ENCODE data around the gene SEC23A.
"Not testable (repeated sequence)": the region's sequence is repeated elsewhere in the genome, so short reads cannot be mapped to it uniquely, and the experiment has no call there.

The SEC23A gene

GRCh38 chr14:39090548-39091111, 12.4 kb downstream of the SEC23A start:
- no peak for DNase-seq

GRCh38 chr14:39087493-39087892, 15.5 kb downstream of the SEC23A start:
- DNase-seq, result no peak

DNA sequence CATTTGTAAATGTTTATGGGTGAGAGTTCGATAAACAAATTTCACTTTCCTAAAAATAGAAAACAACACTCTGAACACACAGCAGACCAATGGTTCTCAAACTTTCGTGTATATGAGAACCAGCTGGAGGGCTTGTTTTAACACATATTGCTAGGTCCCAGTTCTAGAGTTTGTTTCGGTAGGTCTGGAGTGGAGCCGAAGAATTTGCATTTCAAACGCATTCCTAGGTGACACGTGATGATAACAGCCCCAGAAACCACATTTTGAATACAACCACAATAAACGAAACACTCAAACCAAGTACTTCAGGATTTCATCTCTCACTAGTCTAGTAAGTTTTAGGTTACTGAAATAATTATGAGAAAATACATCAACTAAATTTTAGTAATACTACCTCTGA, 17.1 kb downstream of the SEC23A start:
- DNase-seq, result no peak

- DNase-seq, result no peak
These were observed 19.9 kb downstream of the SEC23A start for GRCh38 chr14:39083127-39083526.

DNA sequence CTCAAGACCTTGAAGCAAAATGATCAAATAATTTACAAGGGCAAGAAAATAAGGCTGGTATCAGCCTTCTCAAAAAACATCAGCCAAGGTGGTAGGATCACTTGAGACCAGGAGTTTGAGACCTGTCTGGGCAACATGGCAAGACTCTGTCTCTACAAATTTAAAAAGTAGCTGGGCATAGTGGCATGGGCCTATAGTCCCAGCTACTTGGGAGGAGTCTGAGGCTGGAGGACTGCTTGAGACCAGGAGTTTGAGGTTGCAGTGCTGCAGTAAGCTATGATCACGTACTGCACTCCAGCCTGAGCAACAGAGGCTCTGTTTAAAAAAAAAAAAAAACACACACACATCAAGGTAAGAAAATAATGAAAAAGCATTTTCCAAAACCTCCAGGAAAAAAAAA, 22.1 kb downstream of the SEC23A start:
- DNase-seq, result no peak

- DNase-seq, result no peak
These were observed 31.9 kb downstream of the SEC23A start for GRCh38 chr14:39071096-39071495.

GRCh38 chr14:39069923-39070322, 33.1 kb downstream of the SEC23A start:
- no peak for DNase-seq

DNA sequence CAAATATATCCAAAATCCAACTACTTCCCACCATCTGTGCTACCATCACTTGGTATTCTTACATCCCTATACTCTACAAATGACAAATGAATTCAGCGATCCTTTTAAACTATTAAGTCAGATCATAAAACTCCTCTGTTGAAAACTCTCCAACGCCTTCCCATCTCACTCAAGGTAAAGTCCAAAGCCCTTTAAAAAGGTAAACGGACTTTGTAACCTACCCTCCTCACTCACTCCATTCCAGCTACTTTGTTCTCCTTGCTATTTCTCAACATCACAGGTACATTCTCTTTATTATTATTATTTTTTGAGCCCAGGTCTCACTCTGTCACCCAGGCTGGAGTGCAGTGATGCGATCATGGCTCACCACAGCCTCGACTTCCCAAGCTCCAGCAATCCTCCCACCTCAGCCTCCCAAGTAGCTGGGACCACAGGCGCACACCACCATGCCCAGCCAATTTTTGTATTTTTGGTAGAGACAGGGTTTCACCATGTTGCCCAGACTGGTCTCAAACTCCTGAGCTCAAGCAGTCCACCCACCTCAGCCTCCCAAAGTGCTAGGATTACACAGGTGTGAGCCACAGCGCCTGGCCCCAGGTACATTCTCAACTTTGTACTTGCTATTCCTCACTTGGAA, 33.7 kb downstream of the SEC23A start:
- not testable (repeated sequence) for DNase-seq

- no peak for DNase-seq
These were observed 42.1 kb downstream of the SEC23A start for GRCh38 chr14:39060818-39061437.

- no peak for DNase-seq
These were observed 47.1 kb downstream of the SEC23A start for GRCh38 chr14:39055786-39056474.

DNA sequence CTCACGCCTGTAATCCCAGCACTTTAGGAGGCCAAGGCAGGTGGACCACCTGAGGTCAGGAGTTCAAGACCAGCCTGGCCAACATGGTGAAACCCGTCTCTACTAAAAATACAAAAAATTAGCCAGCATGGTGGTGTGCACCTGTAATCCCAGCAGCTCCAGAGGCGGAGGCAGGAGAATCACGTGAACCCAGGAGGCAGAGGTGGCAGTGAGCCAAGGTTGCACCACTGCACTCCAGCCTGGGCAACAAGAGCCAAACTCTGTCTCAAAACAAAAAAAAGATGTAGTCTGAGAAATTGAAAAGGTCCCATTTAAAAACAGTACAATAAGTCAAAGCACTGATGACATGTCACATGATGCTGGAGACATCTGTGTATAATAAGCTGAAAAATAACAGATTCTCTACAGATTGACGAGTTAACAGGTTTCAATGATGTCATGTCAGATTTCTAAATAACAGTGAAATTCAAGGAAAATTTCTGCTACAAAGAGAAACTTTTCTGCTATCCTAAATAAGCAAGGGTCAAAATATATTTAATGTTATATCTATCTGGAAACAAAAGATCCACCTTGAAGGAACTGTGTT, 50.1 kb downstream of the SEC23A start:
- not testable (repeated sequence) for DNase-seq

DNA sequence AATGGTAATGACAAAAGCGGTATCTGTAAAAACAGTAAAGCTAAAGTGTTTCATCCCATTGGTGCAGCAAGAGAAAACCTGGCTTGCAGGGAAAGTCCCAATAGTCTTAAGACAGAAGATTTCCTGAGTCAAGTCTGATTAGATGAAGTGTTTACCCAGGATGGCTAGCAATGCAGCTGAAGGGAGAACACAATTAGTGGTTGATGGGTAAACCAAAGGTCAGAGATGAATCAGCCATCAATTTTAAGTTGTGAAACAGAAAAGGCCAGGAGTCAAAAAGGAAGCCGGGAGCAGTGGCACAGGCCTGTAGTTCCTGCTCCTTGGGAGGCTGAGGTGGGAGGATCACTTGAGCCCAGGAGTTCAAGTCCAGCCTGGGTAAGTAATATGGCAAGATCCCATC, 52.6 kb downstream of the SEC23A start:
- no peak for DNase-seq

DNA sequence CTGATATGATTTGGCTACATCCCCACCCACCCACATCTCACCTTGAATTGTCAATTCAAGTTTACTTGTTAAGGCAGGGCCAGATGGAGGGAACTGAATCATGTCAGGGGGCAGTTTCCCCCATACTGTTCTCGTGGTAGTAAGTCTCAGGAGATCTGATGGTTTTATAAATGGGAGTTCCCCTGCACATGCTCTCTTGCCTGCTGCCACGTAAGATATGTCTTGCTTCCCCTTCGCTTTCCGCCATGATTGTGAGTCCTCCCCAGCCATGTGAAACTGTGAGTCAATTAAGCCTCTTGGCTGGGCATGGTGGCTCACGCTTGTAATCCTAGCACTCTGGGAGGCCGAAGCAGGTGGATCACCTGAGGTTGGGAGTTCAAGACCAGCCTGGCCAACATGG, 57.1 kb downstream of the SEC23A start:
- not testable (repeated sequence) for DNase-seq

GRCh38 chr14:39043352-39043943, 59.6 kb downstream of the SEC23A start:
- DNase-seq, result no peak

DNA sequence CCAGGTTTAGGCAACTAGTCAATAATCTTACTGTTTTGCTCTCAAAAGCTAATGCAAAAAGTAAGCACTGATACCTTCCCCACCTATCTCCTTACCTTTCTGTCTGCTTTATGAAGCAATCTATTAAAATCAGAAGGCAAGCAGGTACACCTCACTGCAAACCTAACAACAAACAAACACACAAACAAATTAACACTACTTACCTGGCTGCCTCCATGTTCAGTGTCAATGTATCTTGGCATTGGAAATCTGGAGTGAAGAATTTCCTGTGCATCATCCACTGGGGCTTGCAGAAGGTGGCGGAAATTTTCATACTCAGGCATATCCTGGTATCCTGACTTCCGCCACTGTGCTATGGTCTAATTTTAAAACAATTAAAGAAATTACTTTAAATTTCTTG, 62.5 kb downstream of the SEC23A start:
- DNase-seq, result no peak

- no peak for DNase-seq
These were observed 64.5 kb downstream of the SEC23A start for GRCh38 chr14:39038542-39038941.

DNA sequence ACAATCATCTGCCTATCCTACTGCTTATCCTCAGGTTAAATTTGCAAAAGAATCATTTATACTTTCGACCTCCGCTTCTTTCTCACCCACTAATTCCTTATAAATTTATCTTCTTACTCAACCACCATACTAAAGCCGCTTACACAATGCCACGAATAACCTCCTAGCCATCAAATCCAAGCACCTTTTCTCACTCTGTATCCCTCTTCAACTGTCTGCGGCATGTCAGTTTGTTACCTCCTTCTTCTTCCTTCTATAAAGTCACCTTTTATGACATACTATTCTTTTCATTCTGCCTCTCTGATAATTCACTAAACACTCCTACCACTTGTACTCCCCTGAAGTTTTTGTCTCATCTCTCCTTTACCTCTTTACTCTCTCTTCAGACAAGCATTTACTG, 66.3 kb downstream of the SEC23A start:
- no peak for DNase-seq

DNA sequence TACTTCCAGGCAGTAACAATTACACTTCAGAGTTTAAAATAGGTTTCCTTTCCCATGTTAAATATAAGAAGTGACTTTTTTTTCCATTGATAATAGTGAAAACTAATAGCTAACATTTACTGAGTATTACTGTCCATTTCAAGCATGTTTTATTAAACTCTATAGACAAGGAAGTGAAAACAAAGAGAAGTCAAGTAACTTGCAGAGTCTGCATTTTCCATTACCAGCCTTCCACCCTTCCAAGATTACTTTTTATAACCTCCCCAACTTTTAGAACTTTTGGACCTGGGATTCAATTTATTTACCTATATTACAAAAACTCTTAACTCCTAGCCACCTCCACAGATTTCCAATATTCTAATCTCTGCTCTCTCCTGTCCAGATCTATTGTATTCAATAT, 67.7 kb downstream of the SEC23A start:
- DNase-seq, result no peak

- no peak for DNase-seq
These were observed 68.3 kb downstream of the SEC23A start for GRCh38 chr14:39034481-39035296.

DNA sequence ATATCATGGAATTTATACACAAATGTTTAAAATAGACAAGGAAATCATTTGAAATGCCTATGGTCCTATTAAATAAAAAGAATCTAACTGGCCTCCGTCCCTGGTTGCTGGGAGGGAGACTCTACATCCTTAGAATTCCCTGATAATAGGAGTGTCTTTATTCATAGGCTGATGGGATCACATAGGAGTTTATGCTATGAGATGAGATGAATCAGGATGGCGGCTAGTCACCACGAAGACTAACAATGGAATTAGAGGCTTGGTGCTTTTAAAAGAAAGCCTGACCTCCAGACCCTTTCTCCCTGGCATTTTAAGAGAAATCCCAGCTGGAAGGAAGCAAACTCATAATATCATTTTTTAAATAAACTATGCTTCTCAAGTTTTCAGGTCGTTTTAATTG, 69.7 kb downstream of the SEC23A start:
- no peak for DNase-seq

GRCh38 chr14:39030209-39030608, 72.8 kb downstream of the SEC23A start:
- DNase-seq, result no peak

- DNase-seq, result no peak
These were observed 73.2 kb downstream of the SEC23A start for GRCh38 chr14:39029789-39030188.

Measured in central memory CD4-positive, alpha-beta T cell (primary cell).